A549 (cell line): ENCODE data around the gene GPR55. TPM values are rescaled to one million over a fixed set of nuclear protein-coding genes. Genes with fewer than 3 reads are reported as not detected.

Experiments
- ATAC-seq, 2 experiments: fragments of 200-7000 bp in 1 of 2; fragments of >200 bp in 1 of 2; cut with Nextera tagmentation in 1 of 2; cut with Tn5 transposase in 1 of 2; 3 replicates each; pipeline versions ENCODE4 v1.8.0 to v1.9.1; 2018 to 2020; ENCODE audit warnings: mild to moderate bottlenecking in 1 of 2, moderate library complexity in 1 of 2
- CTCF ChIA-PET: fragments of 300-600 bp; sonication (Branson Sonifier 250); formaldehyde crosslinking; extraction: SDS; loops from one replicate; lab custom pipeline; 2021; ENCODE audit warnings: antibody characterized with exemption, inconsistent platforms; lab: Yijun Ruan, JAX
- POLR2A ChIA-PET: fragments of 350-600 bp; formaldehyde crosslinking; extraction: SDS; loops from one replicate; lab custom pipeline; 2021; ENCODE audit warnings: antibody characterized with exemption, inconsistent platforms; lab: Yijun Ruan, JAX
- DNase-seq, 2 experiments: peaks; one replicate each; pipeline versions ENCODE4 v3.0.0 to v3.0.0-alpha.2; 2011 to 2016; ENCODE audit warnings: low read depth in 1 of 2, low spot score in 1 of 2
- FAIRE-seq: peaks from 2 replicates; lab custom pipeline; 2011; peaks lifted over from hg19 to GRCh38; lab: Jason Lieb, UNC
- H3K27ac ChIP-seq, 2 experiments: fragments of >200 bp; sonication (Bioruptor Twin); formaldehyde crosslinking; 3 replicates each; pipeline ENCODE4 v1.5.1; 2016 to 2017
- H3K4me1 ChIP-seq: fragments of >200 bp; sonication (Bioruptor Twin); formaldehyde crosslinking; 3 replicates; pipeline ENCODE4 v1.6.1; 2016
- H3K4me2 ChIP-seq: fragments of >200 bp; sonication (Bioruptor Twin); formaldehyde crosslinking; 3 replicates; pipeline ENCODE4 v1.6.1; 2016
- H3K4me3 ChIP-seq: fragments of >200 bp; sonication (Bioruptor Twin); formaldehyde crosslinking; 3 replicates; pipeline ENCODE4 v1.5.1; 2016
- H3K9me3 ChIP-seq: fragments of >200 bp; sonication (Bioruptor Twin); formaldehyde crosslinking; 3 replicates; pipeline ENCODE4 v1.6.1; 2016
- CBX2 ChIP-seq: fragments of 200-600 bp; sonication (generic); IDR thresholded peaks from 2 replicates; pipeline ENCODE4 v1.6.1; 2016; ENCODE audit warnings: low read depth, mild to moderate bottlenecking, borderline replicate concordance
- EHMT2 ChIP-seq: fragments of 200-600 bp; sonication (generic); IDR thresholded peaks from 2 replicates; pipeline ENCODE4 v1.6.1; 2016; ENCODE audit warnings: antibody characterized with exemption, low read depth, mild to moderate bottlenecking, moderate library complexity
- HOXB13 ChIP-seq: fragments of 250-450 bp; sonication (Bioruptor Pico); IDR thresholded peaks from 2 replicates; pipeline ENCODE4 v1.5.0; 2020; ENCODE audit warnings: low read depth, mild to moderate bottlenecking, moderate library complexity
- HOXB5 ChIP-seq: fragments of 250-450 bp; sonication (Bioruptor Pico); IDR thresholded peaks from 2 replicates; pipeline ENCODE4 v1.5.0; 2020; ENCODE audit warnings: mild to moderate bottlenecking, moderate library complexity
- MAFK ChIP-seq: fragments of 450-650 bp; IDR thresholded peaks from 2 replicates; pipeline ENCODE4 v1.6.1; 2014; ENCODE audit not compliant: partially characterized antibody
- MYC ChIP-seq: IDR thresholded peaks from 2 replicates; pipeline ENCODE4 v1.6.1; 2012; ENCODE audit warnings: mild to moderate bottlenecking, inconsistent platforms, low read length, improper control_type of control experiment, borderline replicate concordance
- RAD21 ChIP-seq, 2 experiments: fragments of >200 bp in 1 of 2; sonication (Bioruptor Twin) in 1 of 2; formaldehyde crosslinking in 1 of 2; IDR thresholded peaks in 1 of 2; conservative IDR thresholded peaks in 1 of 2; 2 replicates in 1 of 2; 3 replicates in 1 of 2; pipeline ENCODE4 v1.6.1; 2012 to 2018; ENCODE audit warnings: inconsistent platforms in 1 of 2
- RFX5 ChIP-seq: fragments of 450-650 bp; IDR thresholded peaks from 2 replicates; pipeline ENCODE4 v1.7.1; 2014; ENCODE audit warnings: antibody characterized with exemption, mild to moderate bottlenecking, moderate library complexity
- TP53 ChIP-seq: fragments of 250-450 bp; sonication (Bioruptor Pico); IDR thresholded peaks from 2 replicates; pipeline ENCODE4 v1.5.0; 2021; ENCODE audit warnings: mild to moderate bottlenecking, moderate library complexity
- ZC3H11A ChIP-seq: fragments of 450-650 bp; IDR thresholded peaks from 2 replicates; pipeline ENCODE4 v1.6.1; 2014; ENCODE audit warnings: antibody characterized with exemption, mild to moderate bottlenecking
- ZNF302 ChIP-seq: fragments of 250-450 bp; sonication (Bioruptor Pico); IDR thresholded peaks from 2 replicates; pipeline ENCODE4 v1.9.0; 2021; ENCODE audit warnings: inconsistent platforms, mild to moderate bottlenecking, moderate library complexity
- WGBS: methylation state at CpG from one replicate; pipeline ENCODE4 v1.1.6; 2017; ENCODE audit errors: missing lambda C conversion rate; 5-methylcytosine and 5-hydroxymethylcytosine counted together
- polyA plus RNA-seq, 4 experiments: library from polyadenylated mRNA; depleted of rRNA in 3 of 4; stranded (reverse); fragments of >200 nt; fragmentation: RNase III in 1 of 4; extraction: RNeasy Plus Mini Kit Qiagen cat#74134 plus additional on column Dnase treatment in 1 of 4; gene quantifications; 2 replicates in 3 of 4; 3 replicates in 1 of 4; pipeline ENCODE4 v1.2.3, GENCODE V29; 2011 to 2017
- TF ChIP-seq, protein P1 (sequence below): fragments of >200 bp; sonication (Bioruptor Twin); formaldehyde crosslinking; IDR thresholded peaks from 3 replicates; pipeline ENCODE4 v1.5.1; 2016
- TF ChIP-seq, protein P2 (sequence below): fragments of 250-450 bp; sonication (Bioruptor Pico); IDR thresholded peaks from 2 replicates; pipeline ENCODE4 v1.5.0; 2020; ENCODE audit warnings: low read depth, mild to moderate bottlenecking, moderate library complexity

The GPR55 gene
- polyA plus RNA-seq, 2 of the 4 experiments (the other 2 are of a cell fraction): not detected

- TF ChIP-seq CBX2 (no peak), RAD21 (conservative IDR thresholded peaks at IDR 0.05 in 1 of 2, IDR thresholded peaks at IDR 0.05 in 1 of 2) (no peak)
- TF ChIP-seq, all 56 proteins: peak for 0
Observed at GRCh38 chr2:230916218-230916617, 8.8 kb downstream of the GPR55 start (continued).

- FAIRE-seq (no peak), ATAC-seq (no peak), DNase-seq (no peak)
- 54% methylated on average over 6 of the region's 6 CpGs for WGBS
- CTCF ChIA-PET: interaction anchor here (0.5 to 5.2 kb wide), 2 partner anchors 33 to 72 kb away, joined by 3 to 20 read pairs; no protein-coding TSS in a partner anchor
- Histone ChIP-seq H3K27ac (no peak overlapping the region), H3K9me3 (no peaks in the 10 kb centered on the region), H3K4me3 (no peak overlapping the region), H3K4me2 (no peak overlapping the region), H3K4me1 (no peaks in the 10 kb centered on the region)
- TF ChIP-seq HOXB13 (CRISPR knock-in tag): no peak
- no peak for TF ChIP-seq TP53
- no peak for TF ChIP-seq MYC
- TF ChIP-seq EHMT2: no peak
- no peak for TF ChIP-seq ZC3H11A
- TF ChIP-seq HOXB5 (CRISPR knock-in tag): no peak
- TF ChIP-seq, protein P1, sequence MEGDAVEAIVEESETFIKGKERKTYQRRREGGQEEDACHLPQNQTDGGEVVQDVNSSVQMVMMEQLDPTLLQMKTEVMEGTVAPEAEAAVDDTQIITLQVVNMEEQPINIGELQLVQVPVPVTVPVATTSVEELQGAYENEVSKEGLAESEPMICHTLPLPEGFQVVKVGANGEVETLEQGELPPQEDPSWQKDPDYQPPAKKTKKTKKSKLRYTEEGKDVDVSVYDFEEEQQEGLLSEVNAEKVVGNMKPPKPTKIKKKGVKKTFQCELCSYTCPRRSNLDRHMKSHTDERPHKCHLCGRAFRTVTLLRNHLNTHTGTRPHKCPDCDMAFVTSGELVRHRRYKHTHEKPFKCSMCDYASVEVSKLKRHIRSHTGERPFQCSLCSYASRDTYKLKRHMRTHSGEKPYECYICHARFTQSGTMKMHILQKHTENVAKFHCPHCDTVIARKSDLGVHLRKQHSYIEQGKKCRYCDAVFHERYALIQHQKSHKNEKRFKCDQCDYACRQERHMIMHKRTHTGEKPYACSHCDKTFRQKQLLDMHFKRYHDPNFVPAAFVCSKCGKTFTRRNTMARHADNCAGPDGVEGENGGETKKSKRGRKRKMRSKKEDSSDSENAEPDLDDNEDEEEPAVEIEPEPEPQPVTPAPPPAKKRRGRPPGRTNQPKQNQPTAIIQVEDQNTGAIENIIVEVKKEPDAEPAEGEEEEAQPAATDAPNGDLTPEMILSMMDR: no peak
- TF ChIP-seq, protein P2, sequence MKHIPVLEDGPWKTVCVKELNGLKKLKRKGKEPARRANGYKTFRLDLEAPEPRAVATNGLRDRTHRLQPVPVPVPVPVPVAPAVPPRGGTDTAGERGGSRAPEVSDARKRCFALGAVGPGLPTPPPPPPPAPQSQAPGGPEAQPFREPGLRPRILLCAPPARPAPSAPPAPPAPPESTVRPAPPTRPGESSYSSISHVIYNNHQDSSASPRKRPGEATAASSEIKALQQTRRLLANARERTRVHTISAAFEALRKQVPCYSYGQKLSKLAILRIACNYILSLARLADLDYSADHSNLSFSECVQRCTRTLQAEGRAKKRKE (CRISPR knock-in tag): no peak
- TF ChIP-seq, all 56 proteins: peak for 0
- POLR2A ChIA-PET: no interaction called here
Observed at GRCh38 chr2:230915319-230915718, 9.7 kb downstream of the GPR55 start.

- CTCF ChIA-PET: interaction anchor here (5.2 kb wide), 1 partner anchor 72 kb away, joined by 20 read pairs; no protein-coding TSS in a partner anchor
- no peak overlapping the region for H3K27ac ChIP-seq
- no peaks in the 10 kb centered on the region for H3K4me1 ChIP-seq
- no peak overlapping the region for H3K4me3 ChIP-seq
- no peak for FAIRE-seq
- WGBS: 7% methylated on average over 3 of the region's 3 CpGs
- ATAC-seq: no peak
- H3K9me3 ChIP-seq: no peaks in the 10 kb centered on the region
- no peak for TF ChIP-seq ZNF302 (CRISPR knock-in tag)
- TF ChIP-seq TP53: no peak
- no peak for TF ChIP-seq HOXB5 (CRISPR knock-in tag)
- POLR2A ChIA-PET: no interaction called here
- H3K4me2 ChIP-seq: no peak overlapping the region
- no peak for DNase-seq
Observed at GRCh38 chr2:230914886-230915285, 10.2 kb downstream of the GPR55 start.

GRCh38 chr2:230913406-230914143 lies 11.5 kb downstream of the GPR55 start:
- ChIA-PET POLR2A (no interaction called here), CTCF (interaction anchor here (1.0 to 5.2 kb wide), 3 partner anchors 11 to 74 kb away, joined by 3 to 20 read pairs (median 12); no protein-coding TSS in a partner anchor)
- WGBS: 93% methylated on average over 5 of the region's 5 CpGs
- ATAC-seq: peak in 1 of 2 experiments; percentile 70; a peak in 3 of 6 replicates
- no peak for FAIRE-seq
- Histone ChIP-seq H3K9me3 (no peaks in the 10 kb centered on the region), H3K4me1 (peaks cover 6% of the 10 kb centered on the region), H3K4me2 (no peak overlapping the region), H3K27ac (no peak overlapping the region), H3K4me3 (no peak overlapping the region)
- peak; percentile 30 to 46 for DNase-seq
- TF ChIP-seq MAFK (no peak), RAD21 (conservative IDR thresholded peaks at IDR 0.05 in 1 of 2, IDR thresholded peaks at IDR 0.05 in 1 of 2) (peak in 1 of 2 experiments; percentile 16; a peak in 1 of 5 replicates), RFX5 (peak; percentile 84)
